SK-N-SH (cell line): Measurements from ENCODE around the gene GRK1. TPM values are rescaled to one million over a fixed set of nuclear protein-coding genes. Genes with fewer than 3 reads are reported as not detected.

Source experiments
- CTCF ChIA-PET: fragments of 300-600, 350-600 bp; formaldehyde crosslinking; extraction: SDS; loops from one replicate; lab custom pipeline; 2021; lab: Yijun Ruan, JAX
- POLR2A ChIA-PET: fragments of 350-600 bp; sonication (Branson Sonifier 250); formaldehyde crosslinking; extraction: SDS; loops from one replicate; lab custom pipeline; 2020; ENCODE audit warnings: antibody characterized with exemption, inconsistent platforms; lab: Yijun Ruan, JAX
- DNase-seq: peaks from one replicate; pipeline ENCODE4 v3.0.0; 2012
- H2AFZ ChIP-seq: fragments of 200-600 bp; sonication (generic); 2 replicates; pipeline ENCODE4 v1.8.1; 2016; ENCODE audit warnings: antibody characterized with exemption, mild to moderate bottlenecking, low read depth
- H3F3A ChIP-seq: fragments of 200-600 bp; sonication (generic); replicated peaks from 2 replicates; pipeline ENCODE3; 2016; ENCODE audit warnings: antibody characterized with exemption, mild to moderate bottlenecking; ENCODE audit not compliant: insufficient read depth
- H3K27ac ChIP-seq, 2 experiments: fragments of 200-500 bp in 1 of 2; fragments of 200-600 bp in 1 of 2; sonication (Bioruptor generic) in 1 of 2; sonication (generic), shearing (Covaris generic) in 1 of 2; 2 replicates each; pipeline versions ENCODE4 v1.5.1 to v1.6.1; 2014 to 2016; ENCODE audit warnings: low read depth in 2 of 2, inconsistent platforms in 1 of 2, low read length in 1 of 2, mild to moderate bottlenecking in 1 of 2, mixed read lengths in 1 of 2
- H3K27me3 ChIP-seq: fragments of 200-600 bp; sonication (generic), shearing (Covaris generic); 2 replicates; pipeline ENCODE4 v1.6.1; 2016; ENCODE audit warnings: mixed run types; ENCODE audit not compliant: insufficient read depth
- H3K36me3 ChIP-seq, 2 experiments: fragments of 200-500 bp in 1 of 2; fragments of 200-600 bp in 1 of 2; sonication (Bioruptor generic) in 1 of 2; sonication (generic) in 1 of 2; replicated peaks in 1 of 2; 2 replicates each; pipeline versions ENCODE3 to v1.5.1; 2014 to 2016; ENCODE audit warnings: low read length in 1 of 2, mild to moderate bottlenecking in 1 of 2; ENCODE audit not compliant: insufficient read depth in 2 of 2, control insufficient read depth in 1 of 2
- H3K4me1 ChIP-seq, 2 experiments: fragments of 200-500 bp in 1 of 2; fragments of 200-600 bp in 1 of 2; sonication (Bioruptor generic) in 1 of 2; sonication (generic), shearing (Covaris generic) in 1 of 2; 2 replicates each; pipeline versions ENCODE4 v1.5.1 to v1.6.1; 2014 to 2016; ENCODE audit warnings: low read depth in 1 of 2, low read length in 1 of 2, mixed run types in 1 of 2; ENCODE audit not compliant: insufficient read depth in 2 of 2, control insufficient read depth in 1 of 2
- H3K4me2 ChIP-seq: fragments of 200-600 bp; sonication (generic), shearing (Covaris generic); 2 replicates; pipeline ENCODE4 v1.6.1; 2017; ENCODE audit warnings: mixed run types
- H3K4me3 ChIP-seq, 2 experiments: fragments of 200-500 bp in 1 of 2; fragments of 200-600 bp in 1 of 2; sonication (Bioruptor generic) in 1 of 2; sonication (generic), shearing (Covaris generic) in 1 of 2; 2 replicates each; pipeline versions ENCODE4 v1.5.1 to v1.8.1; 2014 to 2016; ENCODE audit warnings: low read depth in 2 of 2, inconsistent platforms in 1 of 2, low read length in 1 of 2, mild to moderate bottlenecking in 1 of 2, mixed read lengths in 1 of 2, moderate library complexity in 1 of 2
- H3K79me2 ChIP-seq: fragments of 200-600 bp; sonication (generic); 2 replicates; pipeline ENCODE4 v1.8.1; 2017; ENCODE audit warnings: mild to moderate bottlenecking; ENCODE audit not compliant: insufficient read depth
- H3K9ac ChIP-seq: fragments of 200-600 bp; sonication (generic); 2 replicates; pipeline ENCODE4 v1.6.1; 2017; ENCODE audit warnings: mixed run types
- H3K9me2 ChIP-seq: fragments of 200-600 bp; sonication (generic); 2 replicates; pipeline ENCODE4 v1.6.1; 2017; ENCODE audit warnings: mixed run types
- H3K9me3 ChIP-seq: fragments of 200-600 bp; sonication (generic); 2 replicates; pipeline ENCODE4 v1.6.1; 2017; ENCODE audit warnings: mixed run types, mild to moderate bottlenecking, moderate library complexity
- H4K20me1 ChIP-seq: fragments of 200-600 bp; sonication (generic); 2 replicates; pipeline ENCODE4 v1.6.1; 2017; ENCODE audit warnings: mild to moderate bottlenecking, mixed run types; ENCODE audit not compliant: insufficient read depth
- ELF1 ChIP-seq: IDR thresholded peaks from 2 replicates; pipeline ENCODE4 v1.4.0; 2012
- FOXJ3 ChIP-seq: sonication (generic); formaldehyde crosslinking; IDR thresholded peaks from 2 replicates; pipeline ENCODE4 v1.5.1; 2020; ENCODE audit warnings: mild to moderate bottlenecking, missing genetic modification reagents
- FOXM1 ChIP-seq: IDR thresholded peaks from 2 replicates; pipeline ENCODE4 v1.4.0; 2012; ENCODE audit warnings: low read depth, mild to moderate bottlenecking
- GABPA ChIP-seq: IDR thresholded peaks from 2 replicates; pipeline ENCODE4 v1.4.0; 2012; ENCODE audit warnings: low read depth, mild to moderate bottlenecking
- GATA2 ChIP-seq: sonication (generic); formaldehyde crosslinking; IDR thresholded peaks from 2 replicates; pipeline ENCODE4 v1.5.0; 2020; ENCODE audit warnings: mild to moderate bottlenecking, missing genetic modification reagents
- JUND ChIP-seq: IDR thresholded peaks from 2 replicates; pipeline ENCODE4 v1.4.0; 2012
- MXI1 ChIP-seq: IDR thresholded peaks from 2 replicates; pipeline ENCODE4 v1.6.1; 2012; ENCODE audit warnings: mild to moderate bottlenecking, low read depth, low read length, improper control_type of control experiment
- NFIC ChIP-seq: IDR thresholded peaks from 2 replicates; pipeline ENCODE4 v1.4.0; 2012; ENCODE audit warnings: borderline replicate concordance
- RCOR1 ChIP-seq: fragments of 150-350 bp; IDR thresholded peaks from 2 replicates; pipeline ENCODE4 v1.6.1; 2017; ENCODE audit warnings: antibody characterized with exemption, low read length
- RFX5 ChIP-seq: IDR thresholded peaks from 2 replicates; pipeline ENCODE4 v1.6.1; 2012; ENCODE audit warnings: mild to moderate bottlenecking, improper control_type of control experiment, low read length
- TEAD4 ChIP-seq: IDR thresholded peaks from 2 replicates; pipeline ENCODE4 v1.4.0; 2012; ENCODE audit warnings: mild to moderate bottlenecking, borderline replicate concordance; ENCODE audit not compliant: insufficient read depth
- YY1 ChIP-seq: IDR thresholded peaks from 2 replicates; pipeline ENCODE4 v1.4.0; 2012; ENCODE audit warnings: low read depth, mild to moderate bottlenecking
- WGBS: methylation state at CpG from one replicate; pipeline ENCODE4 v1.1.6; 2017; ENCODE audit warnings: low lambda C conversion rate; 5-methylcytosine and 5-hydroxymethylcytosine counted together
- polyA plus RNA-seq, 3 experiments: library from polyadenylated mRNA; depleted of rRNA; stranded (reverse); fragments of >200 nt; gene quantifications; 2 replicates each; pipeline ENCODE4 v1.2.3, GENCODE V29; 2012
- TF ChIP-seq, protein P1 (sequence below): fragments of 150-350 bp; IDR thresholded peaks from 2 replicates; pipeline ENCODE4 v1.6.1; 2016; ENCODE audit warnings: mild to moderate bottlenecking, low read depth, low read length
- TF ChIP-seq, protein P2 (sequence below): IDR thresholded peaks from 2 replicates; pipeline ENCODE4 v1.4.0; 2012; ENCODE audit warnings: low read depth, borderline replicate concordance
- TF ChIP-seq, protein P3 (sequence below): IDR thresholded peaks from 2 replicates; pipeline ENCODE4; 2012

The GRK1 gene
- polyA plus RNA-seq, 1 of the 3 experiments (the other 2 are of a cell fraction): 0.12 TPM

DNA sequence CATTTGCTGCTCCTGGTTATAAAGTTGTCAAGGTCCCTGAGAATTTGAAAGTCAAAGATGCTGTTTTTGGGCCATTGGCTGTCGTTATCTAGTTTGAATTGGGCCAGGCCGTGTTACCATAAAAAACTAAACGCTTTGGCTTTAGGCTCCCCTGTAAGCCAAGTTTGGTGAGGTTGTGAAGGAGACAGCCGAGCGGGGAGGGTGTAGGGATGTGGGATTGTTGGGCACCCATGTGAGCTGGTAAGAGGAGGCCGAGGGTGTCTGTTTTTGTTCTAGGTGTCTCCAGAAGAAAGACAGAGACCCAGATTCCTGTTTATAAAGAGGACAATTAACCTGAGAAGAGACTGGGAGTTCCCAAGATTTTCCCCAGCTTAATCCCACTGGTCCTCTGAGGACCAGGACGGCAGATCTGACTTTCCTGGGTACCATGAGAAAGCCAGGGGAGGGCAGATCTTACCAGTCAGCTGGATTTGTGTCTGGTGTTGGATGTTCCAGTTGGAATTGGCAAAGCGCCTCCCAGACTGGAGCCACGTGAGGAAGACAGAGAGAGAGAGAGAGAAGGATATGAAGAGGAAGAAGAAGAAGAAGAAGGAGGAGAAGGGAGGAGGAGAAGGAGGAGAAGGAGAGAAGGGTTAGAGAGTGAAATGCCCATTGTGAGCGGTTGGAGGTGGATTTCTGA, 117.1 kb downstream of the GRK1 start (continued):
- TF ChIP-seq GABPA: no peak
- no peak for TF ChIP-seq YY1

DNA sequence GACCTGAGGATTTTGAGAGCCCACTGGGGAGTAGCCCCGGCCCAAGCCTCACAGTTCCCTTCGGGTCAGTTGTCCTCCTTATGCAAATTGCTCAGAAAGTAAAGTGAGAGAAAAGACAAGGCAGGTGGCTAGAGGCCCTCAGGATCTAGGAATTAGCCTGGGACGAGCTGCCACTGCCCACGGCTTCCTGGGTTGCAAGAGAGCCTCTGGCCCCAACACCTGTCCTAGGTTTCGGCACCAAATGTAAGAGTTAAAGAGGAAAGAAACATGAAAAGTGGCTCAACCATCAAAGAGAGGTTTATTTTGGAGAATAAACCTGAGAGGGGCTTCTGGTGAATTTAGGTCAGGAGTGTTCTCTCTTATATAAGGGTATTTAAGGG, 117.6 kb downstream of the GRK1 start:
- no peak overlapping the region; a peak in 1 of 4 replicates for H3K27ac ChIP-seq

DNA sequence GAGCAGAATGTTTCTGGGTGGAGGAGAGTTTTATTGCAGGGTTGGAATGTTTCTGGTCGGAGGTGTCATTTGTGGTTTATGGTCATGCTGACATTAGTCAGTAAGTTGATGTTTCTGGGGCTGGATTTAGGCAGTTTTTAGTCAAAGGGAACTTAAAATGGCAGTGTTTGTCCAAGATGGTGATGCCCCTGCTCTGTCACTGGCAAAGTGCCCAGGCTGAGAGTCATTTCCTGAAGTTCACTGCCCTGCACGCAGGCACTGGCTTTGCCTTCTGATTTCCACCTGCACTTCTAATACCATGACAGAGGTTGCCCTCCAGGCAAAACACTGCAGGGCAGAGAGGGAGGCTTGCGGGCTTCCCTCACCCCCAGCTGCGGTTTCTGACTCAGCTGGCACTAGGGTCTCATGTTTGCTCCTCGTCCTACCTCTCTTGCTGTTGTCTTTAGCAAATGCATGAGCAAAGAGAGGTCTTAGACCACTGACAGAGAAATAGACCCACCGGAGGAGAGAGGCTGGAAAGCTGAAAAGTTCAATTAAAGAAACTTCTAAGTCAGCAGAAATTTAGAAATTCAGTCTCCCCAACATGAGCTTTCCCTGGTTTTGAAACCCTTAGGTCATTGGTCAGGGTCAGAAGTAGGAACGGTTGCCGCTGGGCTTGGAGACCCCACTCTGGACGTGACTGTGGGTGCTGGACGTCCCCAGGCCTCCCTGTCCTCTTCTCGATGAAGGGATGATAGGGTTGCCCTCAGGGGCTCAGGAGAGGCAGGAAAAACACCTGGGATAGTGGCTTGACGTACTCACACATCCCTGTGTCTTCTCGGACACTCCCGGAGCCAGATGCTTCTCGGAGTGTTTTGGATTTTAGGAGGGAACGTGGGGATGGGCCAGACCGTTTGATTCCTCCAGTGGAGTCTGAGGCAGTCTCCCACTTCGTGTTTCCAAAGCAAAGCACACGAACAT, 118.3 kb downstream of the GRK1 start:
- POLR2A ChIA-PET: no interaction called here

More for the DNA sequence above, 117.6 kb downstream of the GRK1 start:
- Histone ChIP-seq H4K20me1 (no peaks in the 10 kb centered on the region), H2AFZ (no peak overlapping the region), H3K9ac (no peak overlapping the region), H3K9me2 (no peaks in the 10 kb centered on the region; the same call in 1 of the 2 replicates), H3K27me3 (no peaks in the 10 kb centered on the region), H3K9me3 (no peaks in the 10 kb centered on the region), H3K36me3 (no peaks in the 10 kb centered on the region), H3K79me2 (no peaks in the 10 kb centered on the region), H3K4me3 (no peak overlapping the region), H3F3A (peaks cover 7% of the 10 kb centered on the region), H3K4me2 (no peak overlapping the region), H3K4me1 (no peaks in the 10 kb centered on the region; a peak in 1 of 4 replicates)
- ChIA-PET POLR2A (no interaction called here), CTCF (interaction anchor here (0.9 kb wide), 1 partner anchor 11 kb away, joined by 3 read pairs; no protein-coding TSS in a partner anchor)
- no peak for DNase-seq
- 76% methylated on average over 5 of the region's 5 CpGs for WGBS
- TF ChIP-seq GATA2 (CRISPR knock-in tag): no peak

More for the DNA sequence above, 118.3 kb downstream of the GRK1 start:
- WGBS: 64% methylated on average over 18 of the region's 19 CpGs
- TF ChIP-seq FOXM1: no peak
- no peak for TF ChIP-seq RCOR1
- TF ChIP-seq RFX5: no peak
- TF ChIP-seq, protein P1, sequence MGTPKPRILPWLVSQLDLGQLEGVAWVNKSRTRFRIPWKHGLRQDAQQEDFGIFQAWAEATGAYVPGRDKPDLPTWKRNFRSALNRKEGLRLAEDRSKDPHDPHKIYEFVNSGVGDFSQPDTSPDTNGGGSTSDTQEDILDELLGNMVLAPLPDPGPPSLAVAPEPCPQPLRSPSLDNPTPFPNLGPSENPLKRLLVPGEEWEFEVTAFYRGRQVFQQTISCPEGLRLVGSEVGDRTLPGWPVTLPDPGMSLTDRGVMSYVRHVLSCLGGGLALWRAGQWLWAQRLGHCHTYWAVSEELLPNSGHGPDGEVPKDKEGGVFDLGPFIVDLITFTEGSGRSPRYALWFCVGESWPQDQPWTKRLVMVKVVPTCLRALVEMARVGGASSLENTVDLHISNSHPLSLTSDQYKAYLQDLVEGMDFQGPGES: no peak
- TF ChIP-seq, protein P2, sequence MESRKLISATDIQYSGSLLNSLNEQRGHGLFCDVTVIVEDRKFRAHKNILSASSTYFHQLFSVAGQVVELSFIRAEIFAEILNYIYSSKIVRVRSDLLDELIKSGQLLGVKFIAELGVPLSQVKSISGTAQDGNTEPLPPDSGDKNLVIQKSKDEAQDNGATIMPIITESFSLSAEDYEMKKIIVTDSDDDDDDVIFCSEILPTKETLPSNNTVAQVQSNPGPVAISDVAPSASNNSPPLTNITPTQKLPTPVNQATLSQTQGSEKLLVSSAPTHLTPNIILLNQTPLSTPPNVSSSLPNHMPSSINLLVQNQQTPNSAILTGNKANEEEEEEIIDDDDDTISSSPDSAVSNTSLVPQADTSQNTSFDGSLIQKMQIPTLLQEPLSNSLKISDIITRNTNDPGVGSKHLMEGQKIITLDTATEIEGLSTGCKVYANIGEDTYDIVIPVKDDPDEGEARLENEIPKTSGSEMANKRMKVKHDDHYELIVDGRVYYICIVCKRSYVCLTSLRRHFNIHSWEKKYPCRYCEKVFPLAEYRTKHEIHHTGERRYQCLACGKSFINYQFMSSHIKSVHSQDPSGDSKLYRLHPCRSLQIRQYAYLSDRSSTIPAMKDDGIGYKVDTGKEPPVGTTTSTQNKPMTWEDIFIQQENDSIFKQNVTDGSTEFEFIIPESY: no peak
- no peak; the same call in 1 of the 2 replicates for TF ChIP-seq JUND
- TF ChIP-seq GATA2 (CRISPR knock-in tag): no peak
- no peak for TF ChIP-seq ELF1
- TF ChIP-seq FOXJ3: no peak
- TF ChIP-seq TEAD4: 0 out of 2 replicates have a peak, but pooled peaks have one; percentile 16
- TF ChIP-seq MXI1: no peak
- peak; percentile 62 for TF ChIP-seq NFIC
- TF ChIP-seq, protein P3, sequence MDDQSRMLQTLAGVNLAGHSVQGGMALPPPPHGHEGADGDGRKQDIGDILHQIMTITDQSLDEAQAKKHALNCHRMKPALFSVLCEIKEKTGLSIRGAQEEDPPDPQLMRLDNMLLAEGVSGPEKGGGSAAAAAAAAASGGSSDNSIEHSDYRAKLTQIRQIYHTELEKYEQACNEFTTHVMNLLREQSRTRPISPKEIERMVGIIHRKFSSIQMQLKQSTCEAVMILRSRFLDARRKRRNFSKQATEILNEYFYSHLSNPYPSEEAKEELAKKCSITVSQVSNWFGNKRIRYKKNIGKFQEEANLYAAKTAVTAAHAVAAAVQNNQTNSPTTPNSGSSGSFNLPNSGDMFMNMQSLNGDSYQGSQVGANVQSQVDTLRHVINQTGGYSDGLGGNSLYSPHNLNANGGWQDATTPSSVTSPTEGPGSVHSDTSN: peak; percentile 32; the same call in 1 of the 2 replicates
- CTCF ChIA-PET: interaction anchor here (0.9 kb wide), 1 partner anchor 12 kb away, joined by 3 read pairs; no protein-coding TSS in a partner anchor
- Histone ChIP-seq H3F3A (peaks cover 7% of the 10 kb centered on the region), H3K4me1 (no peaks in the 10 kb centered on the region; a peak in 1 of 4 replicates), H3K4me2 (0 out of 2 replicates have a peak overlapping the region, but pooled peaks have one; percentile 32), H3K27me3 (no peaks in the 10 kb centered on the region), H3K9me3 (no peaks in the 10 kb centered on the region), H2AFZ (no peak overlapping the region), H3K9me2 (no peaks in the 10 kb centered on the region; the same call in 1 of the 2 replicates), H3K9ac (no peak overlapping the region), H3K36me3 (no peaks in the 10 kb centered on the region), H3K4me3 (no peak overlapping the region), H3K79me2 (no peaks in the 10 kb centered on the region), H3K27ac (no peak overlapping the region), H4K20me1 (no peaks in the 10 kb centered on the region)
- no peak for DNase-seq
